Trophoblast cell (in vitro differentiated cells and primary cell): ENCODE data around the gene LDAH.

Experiments
- DNase-seq, 2 donors: peaks; one replicate each; pipeline ENCODE4 v3.0.0-alpha.2; 2016
- H2AFZ ChIP-seq: 2 replicates; pipeline ENCODE4 v1.6.1; 2013; ENCODE audit warnings: low read length, moderate library complexity, mild to moderate bottlenecking; ENCODE audit not compliant: insufficient read depth, poor library complexity
- H2AK5ac ChIP-seq: 2 replicates; pipeline ENCODE4 v1.6.1; 2013; ENCODE audit warnings: mild to moderate bottlenecking, low read length
- H2BK120ac ChIP-seq: 2 replicates; pipeline ENCODE4 v1.6.1; 2013; ENCODE audit warnings: low read length, mild to moderate bottlenecking, moderate library complexity; ENCODE audit not compliant: insufficient read depth, poor library complexity
- H2BK12ac ChIP-seq: 2 replicates; pipeline ENCODE4 v1.6.1; 2013; ENCODE audit warnings: mild to moderate bottlenecking, low read length, moderate library complexity
- H2BK5ac ChIP-seq: 2 replicates; pipeline ENCODE4 v1.6.1; 2013; ENCODE audit warnings: low read length, low read depth, moderate library complexity, mild to moderate bottlenecking; ENCODE audit not compliant: poor library complexity
- H3K14ac ChIP-seq: 2 replicates; pipeline ENCODE4 v1.6.1; 2013; ENCODE audit warnings: mild to moderate bottlenecking, low read length
- H3K18ac ChIP-seq: 2 replicates; pipeline ENCODE4 v1.6.1; 2013; ENCODE audit warnings: mild to moderate bottlenecking, low read length
- H3K23ac ChIP-seq: 2 replicates; pipeline ENCODE4 v1.6.1; 2013; ENCODE audit warnings: low read length
- H3K27ac ChIP-seq: 2 replicates; pipeline ENCODE4 v1.5.1; 2013; ENCODE audit warnings: low read depth, mild to moderate bottlenecking, inconsistent platforms, low read length, moderate library complexity
- H3K27me3 ChIP-seq: 2 replicates; pipeline ENCODE4 v1.6.1; 2013; ENCODE audit warnings: inconsistent platforms, mild to moderate bottlenecking, low read length, moderate library complexity; ENCODE audit not compliant: insufficient read depth
- H3K36me3 ChIP-seq, 2 experiments: 1 replicate in 1 of 2; 2 replicates in 1 of 2; pipeline ENCODE4 v1.6.1; 2013; ENCODE audit warnings: low read length in 2 of 2, mild to moderate bottlenecking in 2 of 2, moderate library complexity in 1 of 2; ENCODE audit not compliant: insufficient read depth in 2 of 2, control insufficient read depth in 1 of 2
- H3K4ac ChIP-seq: 2 replicates; pipeline ENCODE4 v1.6.1; 2013; ENCODE audit warnings: low read depth, mild to moderate bottlenecking, low read length, moderate library complexity
- H3K4me1 ChIP-seq, 2 experiments: 1 replicate in 1 of 2; 2 replicates in 1 of 2; pipeline ENCODE4 v1.6.1; 2013; ENCODE audit warnings: low read length in 2 of 2, mild to moderate bottlenecking in 2 of 2, moderate library complexity in 1 of 2; ENCODE audit not compliant: insufficient read depth in 2 of 2, control insufficient read depth in 1 of 2
- H3K4me2 ChIP-seq: 2 replicates; pipeline ENCODE4 v1.6.1; 2013; ENCODE audit warnings: inconsistent platforms, mild to moderate bottlenecking, low read length, moderate library complexity
- H3K4me3 ChIP-seq: 2 replicates; pipeline ENCODE4 v1.5.1; 2013; ENCODE audit warnings: mild to moderate bottlenecking, low read depth, low read length, inconsistent platforms
- H3K79me1 ChIP-seq: one replicate; pipeline ENCODE4 v1.6.1; 2013; ENCODE audit warnings: low read length
- H3K79me2 ChIP-seq: 2 replicates; pipeline ENCODE4 v1.6.1; 2013; ENCODE audit warnings: low read length, mild to moderate bottlenecking; ENCODE audit not compliant: control insufficient read depth, insufficient read depth, poor library complexity
- H3K9ac ChIP-seq: 2 replicates; pipeline ENCODE4 v1.6.1; 2013; ENCODE audit warnings: mild to moderate bottlenecking, low read length
- H3K9me3 ChIP-seq: 2 replicates; pipeline ENCODE4 v1.6.1; 2013; ENCODE audit warnings: low read depth, mild to moderate bottlenecking, control low read depth, inconsistent platforms, low read length; ENCODE audit not compliant: insufficient read depth
- H4K12ac ChIP-seq: 2 replicates; pipeline ENCODE4 v1.6.1; 2013; ENCODE audit warnings: low read depth, mild to moderate bottlenecking, low read length, moderate library complexity
- H4K8ac ChIP-seq: 2 replicates; pipeline ENCODE4 v1.6.1; 2013; ENCODE audit warnings: low read depth, mild to moderate bottlenecking, low read length, moderate library complexity
- H4K91ac ChIP-seq: one replicate; pipeline ENCODE4 v1.6.1; 2013; ENCODE audit warnings: low read depth, mild to moderate bottlenecking, low read length, moderate library complexity
- WGBS: extraction: QIAGEN DNeasy Blood & Tissue Kit; methylation state at CpG from one replicate; pipeline ENCODE4 v1.1.7; 2013; ENCODE audit warnings: missing lambda C conversion rate; ENCODE audit not compliant: insufficient read length, insufficient coverage; ENCODE audit errors: extremely low coverage; 5-methylcytosine and 5-hydroxymethylcytosine counted together

LDAH gene

DNA sequence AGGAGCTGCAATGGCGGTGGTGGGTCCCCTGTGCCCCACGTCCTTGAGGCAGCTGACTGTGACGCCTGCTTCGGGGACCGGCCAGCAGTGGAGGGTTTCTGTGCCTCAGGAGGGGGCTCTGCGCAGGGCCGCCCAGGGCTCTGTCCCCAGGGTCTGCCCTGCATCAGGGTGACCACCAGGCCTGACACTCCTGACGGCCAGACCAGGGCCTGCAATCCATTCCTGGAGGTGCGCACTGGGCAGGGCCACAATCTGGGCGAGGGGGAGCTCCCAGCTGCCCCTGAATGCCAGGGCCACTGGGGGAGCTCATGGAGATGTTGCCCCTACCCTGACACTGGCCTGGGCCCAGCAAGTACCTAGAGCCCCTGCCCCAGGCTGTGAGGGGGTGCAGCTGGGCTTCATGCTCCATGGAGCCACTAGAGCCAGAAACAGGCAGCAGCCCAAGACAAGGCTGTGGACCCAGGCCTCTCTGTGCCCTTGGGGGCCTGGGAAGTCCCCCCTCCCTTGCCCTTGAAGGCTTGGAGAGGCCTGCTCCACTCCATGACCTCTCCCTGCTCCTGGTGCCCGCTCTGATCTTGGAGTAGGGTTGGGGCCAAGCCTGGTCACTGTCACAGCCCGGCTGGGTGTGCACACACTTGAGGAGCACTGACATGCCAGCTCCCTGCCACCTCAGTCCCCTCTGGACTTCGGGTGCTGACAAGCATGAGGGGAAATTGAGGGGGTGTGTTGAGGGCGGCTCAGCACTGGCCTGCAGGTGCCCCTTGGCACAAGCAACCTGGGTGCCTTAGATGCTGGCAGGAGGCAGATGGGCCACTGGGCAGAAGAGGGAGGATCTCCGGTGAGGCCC, 55.9 kb downstream of the LDAH start:
- Histone ChIP-seq H3K79me2 (no peaks in the 10 kb centered on the region), H2AFZ (no peak overlapping the region), H3K23ac (no peak overlapping the region), H4K91ac (no peak overlapping the region), H3K4ac (no peak overlapping the region), H3K4me2 (no peak overlapping the region), H3K27ac (no peak overlapping the region), H3K36me3 (peaks cover 0 to 8% of the 10 kb centered on the region in 2 experiments), H3K4me1 (no peaks in the 10 kb centered on the region), H3K9ac (no peak overlapping the region), H4K12ac (peak overlapping the region; percentile 63), H3K27me3 (no peaks in the 10 kb centered on the region), H3K79me1 (no peaks in the 10 kb centered on the region), H4K8ac (no peak overlapping the region), H2AK5ac (no peak overlapping the region), H2BK5ac (no peak overlapping the region), H2BK12ac (no peak overlapping the region), H3K9me3 (no peaks in the 10 kb centered on the region), H3K18ac (no peak overlapping the region), H3K4me3 (no peak overlapping the region), H2BK120ac (no peak overlapping the region), H3K14ac (no peak overlapping the region)
- no CpG with 5 or more reads among the region's 15 CpGs for WGBS
- DNase-seq, result no peak

DNA sequence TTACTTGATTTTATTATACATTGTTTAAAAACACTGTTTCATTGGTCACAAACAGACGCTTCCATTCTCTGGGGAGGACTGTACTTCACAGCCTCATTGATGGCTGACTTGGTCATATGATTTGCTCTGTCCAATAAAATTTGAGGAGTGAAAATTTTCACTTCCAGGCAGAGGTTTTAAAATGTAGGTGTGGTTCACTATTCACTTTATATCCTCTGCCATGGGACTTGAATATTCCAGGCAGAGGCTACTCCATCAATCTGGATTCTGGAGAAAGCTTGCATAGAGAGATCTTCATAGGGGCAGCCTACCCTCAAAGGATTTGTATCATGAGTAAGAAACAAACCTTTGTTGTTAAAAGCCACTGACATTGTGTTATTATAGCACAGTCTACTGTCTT, 56.7 kb downstream of the LDAH start:
- Histone ChIP-seq H2BK5ac (no peak overlapping the region), H4K8ac (no peak overlapping the region), H2BK120ac (no peak overlapping the region), H3K4ac (no peak overlapping the region), H3K9ac (no peak overlapping the region), H3K9me3 (no peaks in the 10 kb centered on the region), H3K23ac (no peak overlapping the region), H3K14ac (no peak overlapping the region), H3K27ac (no peak overlapping the region), H2BK12ac (no peak overlapping the region), H3K79me1 (no peaks in the 10 kb centered on the region), H3K79me2 (no peaks in the 10 kb centered on the region), H2AFZ (no peak overlapping the region), H4K91ac (no peak overlapping the region), H3K27me3 (no peaks in the 10 kb centered on the region), H3K36me3 (peaks cover 0 to 8% of the 10 kb centered on the region in 2 experiments), H3K4me3 (no peak overlapping the region), H3K4me1 (no peaks in the 10 kb centered on the region), H3K18ac (no peak overlapping the region), H2AK5ac (no peak overlapping the region), H3K4me2 (no peak overlapping the region), H4K12ac (no peak overlapping the region)
- no peak for DNase-seq
- no CpG with 5 or more reads among the region's 1 CpG for WGBS

DNA sequence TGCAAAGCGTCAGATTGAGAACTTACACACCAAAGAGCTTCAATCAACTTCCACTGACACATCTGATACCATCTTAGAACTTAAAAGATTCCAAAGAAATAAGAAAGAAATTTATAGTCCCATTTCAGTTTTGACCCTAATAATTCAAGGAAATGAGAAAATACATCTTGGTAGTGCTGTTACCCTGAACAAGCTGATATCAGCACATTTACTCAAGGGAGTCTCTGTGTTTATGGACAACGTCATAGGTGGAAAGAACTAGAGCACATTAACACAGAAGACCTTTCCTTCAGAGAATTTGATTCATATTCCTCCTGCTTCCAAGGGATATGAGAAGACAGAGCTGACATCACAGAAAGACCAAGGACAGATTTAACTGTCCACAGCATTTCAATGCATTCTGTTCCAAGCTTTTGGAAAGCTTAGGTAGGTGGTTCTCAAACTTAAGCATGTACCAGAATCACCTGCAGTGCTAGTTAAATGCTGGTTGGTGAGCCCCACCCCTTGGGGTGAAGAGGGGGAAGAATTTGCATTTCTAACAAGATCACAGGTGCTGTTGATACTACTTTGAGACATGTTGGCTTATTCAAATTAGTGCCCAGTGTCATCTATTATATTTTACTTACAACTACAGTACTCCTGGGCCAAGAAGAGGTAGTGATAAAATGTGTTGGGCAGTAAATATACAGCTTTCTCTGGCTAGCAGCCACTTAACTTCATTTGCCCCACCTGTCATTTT, 59.8 kb downstream of the LDAH start:
- Histone ChIP-seq H3K9ac (no peak overlapping the region), H3K27ac (no peak overlapping the region), H3K36me3 (peaks cover 0 to 7% of the 10 kb centered on the region in 2 experiments), H2BK5ac (no peak overlapping the region), H2BK120ac (no peak overlapping the region), H3K23ac (no peak overlapping the region), H3K4me2 (no peak overlapping the region), H3K18ac (no peak overlapping the region), H2BK12ac (no peak overlapping the region), H2AK5ac (no peak overlapping the region), H3K79me2 (no peaks in the 10 kb centered on the region), H3K4me3 (no peak overlapping the region), H4K12ac (no peak overlapping the region), H3K27me3 (no peaks in the 10 kb centered on the region), H3K9me3 (no peaks in the 10 kb centered on the region), H2AFZ (no peak overlapping the region), H4K91ac (no peak overlapping the region), H3K14ac (no peak overlapping the region), H4K8ac (no peak overlapping the region), H3K4ac (no peak overlapping the region), H3K4me1 (no peaks in the 10 kb centered on the region), H3K79me1 (no peaks in the 10 kb centered on the region)
- WGBS, result no CpG with 5 or more reads among the region's 2 CpGs
- no peak for DNase-seq

DNA sequence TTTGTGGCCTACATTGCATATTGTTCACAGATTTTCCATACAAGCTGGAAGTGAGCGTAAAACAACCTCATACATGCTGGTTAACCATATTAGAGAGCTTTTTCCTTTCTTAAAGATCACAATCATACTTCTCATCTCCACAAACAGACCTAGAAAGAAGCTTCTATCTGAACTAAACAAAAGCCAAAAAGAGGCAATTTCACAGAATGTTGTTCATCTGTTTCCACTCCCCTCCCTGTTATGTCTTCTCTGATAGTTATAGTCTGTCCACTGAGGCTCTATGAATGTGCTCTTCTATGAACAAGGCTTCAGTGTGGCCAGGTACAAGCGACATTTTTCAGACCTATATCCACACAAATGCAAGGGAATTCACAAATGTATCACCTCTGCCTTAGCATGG, 63.4 kb downstream of the LDAH start:
- H3K27me3 ChIP-seq, result no peaks in the 10 kb centered on the region
- H2BK120ac ChIP-seq, result no peak overlapping the region
- no peak overlapping the region for H3K14ac ChIP-seq
- H4K12ac ChIP-seq, result no peak overlapping the region
- H4K91ac ChIP-seq, result no peak overlapping the region
- no peak overlapping the region for H3K23ac ChIP-seq
- no peaks in the 10 kb centered on the region for H3K79me2 ChIP-seq
- no peak overlapping the region for H3K4me2 ChIP-seq
- no peak overlapping the region for H2BK5ac ChIP-seq
- no peak overlapping the region for H3K4me3 ChIP-seq
- H3K18ac ChIP-seq, result no peak overlapping the region
- no peak overlapping the region for H3K27ac ChIP-seq
- WGBS, result no CpG with 5 or more reads among the region's 2 CpGs
- no peaks in the 10 kb centered on the region for H3K36me3 ChIP-seq
- H2AK5ac ChIP-seq, result no peak overlapping the region
- no peak overlapping the region for H2AFZ ChIP-seq
- H4K8ac ChIP-seq, result no peak overlapping the region
- no peak overlapping the region for H2BK12ac ChIP-seq
- H3K4ac ChIP-seq, result no peak overlapping the region
- no peaks in the 10 kb centered on the region for H3K79me1 ChIP-seq
- no peak for DNase-seq
- no peaks in the 10 kb centered on the region for H3K9me3 ChIP-seq
- H3K4me1 ChIP-seq, result no peaks in the 10 kb centered on the region
- H3K9ac ChIP-seq, result no peak overlapping the region
